GM23338 (cell line): ENCODE measurements around the gene RIC8A. TPM values are rescaled to one million over a fixed set of nuclear protein-coding genes. Genes with fewer than 3 reads are reported as not detected.

ENCODE experiments used
- CTCF ChIP-seq, 2 experiments: fragments of 200-600 bp in 1 of 2; sonication (generic) in 1 of 2; conservative IDR thresholded peaks; 2 replicates each; pipeline versions ENCODE4 v1.5.1 to v1.6.1; 2016 to 2017; ENCODE audit warnings: antibody characterized with exemption in 2 of 2, low read depth in 2 of 2, mild to moderate bottlenecking in 2 of 2, moderate library complexity in 1 of 2
- ETS1 ChIP-seq: IDR thresholded peaks from 2 replicates; pipeline ENCODE4 v1.6.1; 2016; ENCODE audit warnings: antibody characterized with exemption
- EZH2 ChIP-seq: fragments of 200-600 bp; sonication (generic); IDR thresholded peaks from one replicate; pipeline ENCODE4 v1.8.0; 2017; ENCODE audit warnings: antibody characterized with exemption, mild to moderate bottlenecking, low read depth; ENCODE audit not compliant: unreplicated experiment
- JUNB ChIP-seq: IDR thresholded peaks from one replicate; pipeline ENCODE4 v1.6.1; 2016; ENCODE audit warnings: antibody characterized with exemption; ENCODE audit not compliant: unreplicated experiment
- NANOG ChIP-seq: IDR thresholded peaks from 2 replicates; pipeline ENCODE4 v1.6.1; 2016; ENCODE audit warnings: antibody characterized with exemption, borderline replicate concordance
- ZNF462 ChIP-seq: fragments of 250-450 bp; sonication (Bioruptor Pico); IDR thresholded peaks from 2 replicates; pipeline ENCODE4 v1.5.0; 2020; ENCODE audit warnings: mild to moderate bottlenecking, moderate library complexity
- polyA plus RNA-seq: library from polyadenylated mRNA; unstranded; fragments of >200 nt; fragmentation: Nextera tagmentation; extraction: Ambion mirVana; gene quantifications from 2 replicates; pipeline ENCODE4 v1.2.1, GENCODE V29; 2016
- total RNA-seq: library from RNA; depleted of rRNA; stranded (reverse); fragments of >200 nt; shearing (Covaris generic); gene quantifications from 2 replicates; pipeline ENCODE4 v1.2.3, GENCODE V29; 2014

The RIC8A gene
- total and polyA plus RNA-seq, 2 experiments from 2014 or later = 23.6 to 81.3 TPM

- no peak for TF ChIP-seq ZNF462
- no peak for TF ChIP-seq JUNB
- TF ChIP-seq CTCF (conservative IDR thresholded peaks at IDR 0.05; ENCODE audit: low read depth in 2 of 2) = no peak
- no peak for TF ChIP-seq NANOG
- TF ChIP-seq ETS1 = no peak
- TF ChIP-seq EZH2 = no peak
Observed at GRCh38 chr11:210122-210802, 2.8 kb downstream of the RIC8A start (continued).
